HCT116 (cell line): Measurements from ENCODE around the gene SPRN. TPM values are rescaled to one million over a fixed set of nuclear protein-coding genes. Genes with fewer than 3 reads are reported as not detected.
"Not testable (repeated sequence)": the region's sequence is repeated elsewhere in the genome, so short reads cannot be mapped to it uniquely, and the experiment has no call there.

Source experiments
- ATAC-seq: fragments of 200-7000 bp; cut with Tn5 transposase; 2 replicates; pipeline ENCODE4 v1.9.1; 2020; ENCODE audit warnings: mild to moderate bottlenecking, moderate library complexity
- Bru-seq: library from RNA; stranded (reverse); fragments of 400-500 nt; gene quantifications from one replicate; lab custom pipeline; 2021; lab: Mats Ljungman, UMichigan
- BruChase-seq, 2 experiments: library from RNA; stranded (reverse); fragments of 400-500 nt; gene quantifications; one replicate each; lab custom pipeline; 2021; lab: Mats Ljungman, UMichigan
- BruUV-seq: library from RNA; stranded (reverse); fragments of 400-500 nt; replicated peaks from 2 replicates; lab custom pipeline; 2021; lab: Mats Ljungman, UMichigan
- CTCF ChIA-PET: fragments of 300-600 bp; sonication (Branson Sonifier 250); formaldehyde crosslinking; loops from one replicate; lab custom pipeline; 2021; ENCODE audit warnings: antibody characterized with exemption; lab: Charles Lee
- POLR2A ChIA-PET: fragments of 300-600, 350-600 bp; sonication (Branson Sonifier 250); formaldehyde crosslinking; loops from one replicate; lab custom pipeline; 2021; ENCODE audit warnings: antibody characterized with exemption; lab: Charles Lee
- RAD21 ChIA-PET, 2 experiments: fragments of 300-600 bp; sonication (Branson Sonifier 250); formaldehyde crosslinking; loops; one replicate each; lab custom pipeline; 2023; ENCODE audit warnings: low total read pairs in 2 of 2; ENCODE audit not compliant: uncharacterized antibody in 2 of 2, unreplicated experiment in 2 of 2, low non-redundant PET in 1 of 2; lab: Charles Lee
- DNase-seq: peaks from one replicate; pipeline ENCODE4 v3.0.0-alpha.2; 2010; ENCODE audit warnings: low read depth, low spot score
- H2AFZ ChIP-seq: fragments of 200-600 bp; shearing (Covaris generic), sonication (generic); 2 replicates; pipeline ENCODE4 v1.6.1; 2017; ENCODE audit warnings: low read depth, mixed run types, mixed read lengths, antibody characterized with exemption, low read length; ENCODE audit not compliant: poor library complexity, severe bottlenecking
- H3K27ac ChIP-seq: 2 replicates; pipeline ENCODE4 v1.5.1; 2012; ENCODE audit warnings: low read depth, low read length
- H3K27me3 ChIP-seq: fragments of 200-600 bp; sonication (generic); 2 replicates; pipeline ENCODE4 v1.6.1; 2016; ENCODE audit warnings: mixed run types, low read length, mixed read lengths; ENCODE audit not compliant: insufficient read depth
- H3K36me3 ChIP-seq, 2 experiments: fragments of 200-500 bp in 1 of 2; fragments of 200-600 bp in 1 of 2; sonication (Bioruptor generic) in 1 of 2; sonication (generic) in 1 of 2; 2 replicates each; pipeline versions ENCODE4 v1.5.1 to v1.6.1; 2014 to 2016; ENCODE audit warnings: low read length in 2 of 2, inconsistent platforms in 1 of 2, mixed read lengths in 1 of 2, mixed run types in 1 of 2; ENCODE audit not compliant: insufficient read depth in 2 of 2, control insufficient read depth in 1 of 2
- H3K4me1 ChIP-seq, 2 experiments: fragments of 200-600 bp in 1 of 2; sonication (generic) in 1 of 2; 2 replicates each; pipeline versions ENCODE4 v1.5.1 to v1.6.1; 2012 to 2017; ENCODE audit warnings: low read length in 2 of 2, inconsistent platforms in 1 of 2, mild to moderate bottlenecking in 1 of 2, mixed read lengths in 1 of 2, mixed run types in 1 of 2, moderate library complexity in 1 of 2; ENCODE audit not compliant: insufficient read depth in 2 of 2, control insufficient read depth in 1 of 2
- H3K4me2 ChIP-seq: fragments of 200-600 bp; sonication (generic); 2 replicates; pipeline ENCODE4 v1.6.1; 2017; ENCODE audit warnings: mixed run types, low read length, mixed read lengths
- H3K4me3 ChIP-seq, 2 experiments: fragments of 200-600 bp in 1 of 2; sonication (generic) in 1 of 2; replicated peaks in 1 of 2; 2 replicates each; pipeline ENCODE4 v1.5.1; 2011 to 2016; ENCODE audit warnings: low read length in 2 of 2, control low read depth in 1 of 2, low read depth in 1 of 2, mild to moderate bottlenecking in 1 of 2, mixed read lengths in 1 of 2, mixed run types in 1 of 2
- H3K79me2 ChIP-seq: fragments of 200-600 bp; sonication (generic); 2 replicates; pipeline ENCODE4 v1.6.1; 2017; ENCODE audit warnings: mild to moderate bottlenecking, mixed run types, low read length, moderate library complexity, mixed read lengths; ENCODE audit not compliant: insufficient read depth
- H3K9ac ChIP-seq: fragments of 200-600 bp; sonication (generic); 2 replicates; pipeline ENCODE4 v1.6.1; 2016; ENCODE audit warnings: low read length, mixed read lengths
- H3K9me2 ChIP-seq: fragments of 200-600 bp; sonication (generic), shearing (Covaris generic); 2 replicates; pipeline ENCODE4 v1.6.1; 2017; ENCODE audit warnings: mixed run types, mild to moderate bottlenecking, moderate library complexity; ENCODE audit not compliant: insufficient read depth
- H3K9me3 ChIP-seq, 2 experiments: fragments of 200-500 bp in 1 of 2; fragments of 200-600 bp in 1 of 2; sonication (Bioruptor generic) in 1 of 2; sonication (generic) in 1 of 2; 2 replicates each; pipeline ENCODE4 v1.6.1; 2014 to 2017; ENCODE audit warnings: low read length in 2 of 2, mixed read lengths in 2 of 2, inconsistent platforms in 1 of 2, low read depth in 1 of 2, mild to moderate bottlenecking in 1 of 2, mixed run types in 1 of 2, moderate library complexity in 1 of 2; ENCODE audit not compliant: control insufficient read depth in 1 of 2, insufficient read depth in 1 of 2
- H4K20me1 ChIP-seq: fragments of 200-600 bp; sonication (generic), shearing (Covaris generic); 2 replicates; pipeline ENCODE4 v1.6.1; 2017; ENCODE audit warnings: mixed run types, mild to moderate bottlenecking, moderate library complexity; ENCODE audit not compliant: insufficient read depth
- CBX3 ChIP-seq: IDR thresholded peaks from 2 replicates; pipeline ENCODE4 v1.6.1; 2012; ENCODE audit warnings: low read depth
- EGR1 ChIP-seq: IDR thresholded peaks from 2 replicates; pipeline ENCODE4 v1.6.1; 2012; ENCODE audit warnings: low read depth
- EZH2 ChIP-seq: fragments of 200-600 bp; sonication (generic); IDR thresholded peaks from 2 replicates; pipeline ENCODE4 v1.6.1; 2017; ENCODE audit warnings: antibody characterized with exemption, mixed run types
- RAD21 ChIP-seq: IDR thresholded peaks from 2 replicates; pipeline ENCODE4 v1.6.1; 2012; ENCODE audit warnings: low read depth, mild to moderate bottlenecking
- REST ChIP-seq: IDR thresholded peaks from 2 replicates; pipeline ENCODE4 v1.6.1; 2012; ENCODE audit warnings: low read depth
- SP1 ChIP-seq: IDR thresholded peaks from 2 replicates; pipeline ENCODE4 v1.6.1; 2012; ENCODE audit warnings: low read depth
- ZNF274 ChIP-seq: fragments of 200-500 bp; sonication (Bioruptor generic); IDR thresholded peaks from 2 replicates; pipeline ENCODE4 v1.6.1; 2014; ENCODE audit warnings: mild to moderate bottlenecking, low read depth, low read length, inconsistent platforms
- intact Hi-C: fragments of 100-400 bp; cut with micrococcal nuclease; formaldehyde crosslinking; loops from 2 replicates; pipeline ENCODE4 v1.10.0; 2022
- long read RNA-seq: library from polyadenylated mRNA; unstranded; transcript quantifications from one replicate; pipeline ENCODE4 v2.0.0, GENCODE V29; 2021; ENCODE audit not compliant: unreplicated experiment
- polyA plus RNA-seq: library from polyadenylated mRNA; unstranded; fragments of >200 nt; gene quantifications from 2 replicates; pipeline ENCODE4 v1.2.1, GENCODE V29; 2012; ENCODE audit warnings: missing spikeins
- total RNA-seq: library from RNA; stranded (reverse); gene quantifications from one replicate; pipeline ENCODE4 v1.2.1, GENCODE V29; 2021; ENCODE audit not compliant: unreplicated experiment

Gene SPRN
- total RNA-seq: not detected
- 0.90 and 1.1 TPM in 2 replicates for polyA plus RNA-seq
- not detected for Bru-seq, nascent RNA
- not detected for BruChase-seq, experiment 1, labeled RNA remaining after a 6-hour chase
- BruChase-seq, experiment 2, labeled RNA remaining after a 2-hour chase: not detected
- long read RNA-seq: 0 reads

- CTCF ChIA-PET, H3K4me2 ChIP-seq, H3K27me3 ChIP-seq, POLR2A ChIA-PET, H3K9ac ChIP-seq, H3K36me3 ChIP-seq, H3K79me2 ChIP-seq, H3K9me3 ChIP-seq, BruUV-seq, DNase-seq, H2AFZ ChIP-seq, H4K20me1 ChIP-seq, H3K9me2 ChIP-seq, H3K27ac ChIP-seq, H3K4me3 ChIP-seq, H3K4me1 ChIP-seq, RAD21 ChIA-PET, ATAC-seq, intact Hi-C loops: not testable (repeated sequence)
Observed at GRCh38 chr10:133424601-133425000, at the start of gene SPRN. Gene SPRN, minus strand, starts transcription at chr10:133424625. Its CDS starts 944 bp downstream, at chr10:133423681.

GRCh38 chr10:133474027-133474426 is 49.6 kb upstream of the SPRN start:
- POLR2A ChIA-PET: no interaction called here
- RAD21 ChIA-PET: no interaction called here
- CTCF ChIA-PET: no interaction called here

More at GRCh38 chr10:133474027-133474426, 49.6 kb upstream of the SPRN start:
- Histone ChIP-seq H3K27me3 (no peaks in the 10 kb centered on the region), H3K9ac (no peak overlapping the region), H3K9me2 (no peaks in the 10 kb centered on the region), H3K9me3 (no peaks in the 10 kb centered on the region), H3K79me2 (no peaks in the 10 kb centered on the region), H3K4me1 (no peaks in the 10 kb centered on the region), H3K27ac (no peak overlapping the region), H4K20me1 (no peaks in the 10 kb centered on the region), H3K36me3 (no peaks in the 10 kb centered on the region), H3K4me3 (no peak overlapping the region), H2AFZ (no peak overlapping the region), H3K4me2 (no peak overlapping the region)
- ATAC-seq (no peak), DNase-seq (no peak)
- intact Hi-C loops: no loop called here
- BruUV-seq: no TSS peak
- TF ChIP-seq RAD21 (no peak), CBX3 (no peak), REST (no peak), EZH2 (no peak), SP1 (no peak), ZNF274 (no peak), EGR1 (no peak)
